GM18499 (cell line): ENCODE measurements around the gene HEPN1.

Experiments
- ATAC-seq: cut with Tn5 transposase; IDR thresholded peaks from one replicate; pipeline ENCODE4 v1.9.1; 2021; ENCODE audit warnings: moderate number of reproducible peaks; ENCODE audit not compliant: insufficient read depth, unreplicated experiment

The HEPN1 gene

DNA sequence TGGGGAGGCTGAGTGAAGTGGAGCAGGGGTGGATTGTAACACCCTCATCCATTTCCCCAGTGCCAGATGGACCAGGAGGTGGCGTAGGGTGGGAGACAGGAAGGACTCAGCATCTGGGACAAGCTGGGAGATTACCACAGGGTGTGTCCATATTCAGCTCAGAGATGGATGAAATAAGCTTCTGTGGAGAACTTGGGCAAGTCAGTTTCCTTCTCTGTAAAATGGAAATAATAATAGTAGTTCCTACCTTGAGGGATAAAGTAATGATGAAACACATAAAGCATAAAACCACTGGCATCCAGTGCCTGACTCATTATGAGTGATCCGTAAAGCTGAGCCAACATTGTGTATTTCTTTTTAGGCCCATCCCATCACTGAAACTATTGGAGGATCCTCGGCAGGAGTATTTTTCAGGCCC, 20.8 kb upstream of the HEPN1 start:
- ATAC-seq = no peak

GRCh38 chr11:124898711-124899110, 20.3 kb upstream of the HEPN1 start:
- no peak for ATAC-seq

DNA sequence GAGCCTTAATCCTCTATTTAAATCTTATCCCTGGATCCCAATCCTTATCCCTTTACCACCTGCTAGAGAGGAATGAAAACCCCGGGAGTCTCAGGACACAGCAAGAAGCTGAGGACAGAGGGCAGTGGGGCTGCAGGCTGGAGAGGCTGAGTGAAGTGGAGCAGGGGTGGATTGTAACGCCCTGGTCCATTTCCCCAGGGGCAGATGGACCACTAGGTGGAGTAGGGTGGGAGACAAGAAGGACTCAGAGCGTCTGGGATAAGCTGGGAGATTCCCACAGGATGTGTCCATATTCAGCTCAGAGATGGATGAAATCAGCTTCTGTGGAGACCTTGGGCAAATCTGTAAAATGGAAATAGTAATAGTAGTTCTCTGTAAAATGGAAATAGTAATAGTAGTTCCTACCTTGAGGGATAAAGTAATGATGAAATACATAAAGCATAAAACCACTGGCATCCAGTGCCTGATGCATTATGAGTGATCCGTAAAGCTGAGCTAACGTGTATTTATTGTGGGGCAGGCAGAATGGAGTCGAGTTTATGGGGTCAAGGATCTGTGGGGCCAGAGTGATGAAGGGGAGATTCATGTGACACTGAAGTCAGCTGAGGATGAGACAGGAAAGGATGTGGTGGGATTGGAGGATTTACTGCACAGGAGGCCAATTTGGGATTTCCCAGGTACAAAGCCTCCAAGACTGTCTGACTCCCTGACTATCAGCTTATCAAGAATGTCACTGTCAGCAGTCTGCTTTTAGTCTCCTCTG, 19.5 kb upstream of the HEPN1 start:
- no peak for ATAC-seq

- no peak for ATAC-seq
These were observed 18.6 kb upstream of the HEPN1 start for GRCh38 chr11:124900464-124900863.

DNA sequence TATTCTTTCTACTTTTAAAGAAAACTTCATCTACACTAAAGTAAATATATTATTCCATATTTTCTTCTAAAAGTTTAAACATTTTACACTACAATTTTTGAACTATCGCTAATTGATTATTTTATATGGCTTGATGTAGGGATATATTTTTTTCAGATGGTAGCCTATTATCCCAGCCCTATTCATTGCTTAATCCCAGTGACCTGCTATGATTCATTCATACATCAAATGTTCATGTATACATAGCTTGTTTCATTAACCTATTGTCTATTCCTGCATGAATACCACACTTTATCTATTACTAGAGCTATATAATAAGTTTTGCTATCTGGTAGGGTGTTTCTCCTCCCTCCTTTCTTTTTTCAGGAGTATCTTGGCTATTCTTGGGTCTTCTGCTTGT, 16.4 kb upstream of the HEPN1 start:
- ATAC-seq = no peak

DNA sequence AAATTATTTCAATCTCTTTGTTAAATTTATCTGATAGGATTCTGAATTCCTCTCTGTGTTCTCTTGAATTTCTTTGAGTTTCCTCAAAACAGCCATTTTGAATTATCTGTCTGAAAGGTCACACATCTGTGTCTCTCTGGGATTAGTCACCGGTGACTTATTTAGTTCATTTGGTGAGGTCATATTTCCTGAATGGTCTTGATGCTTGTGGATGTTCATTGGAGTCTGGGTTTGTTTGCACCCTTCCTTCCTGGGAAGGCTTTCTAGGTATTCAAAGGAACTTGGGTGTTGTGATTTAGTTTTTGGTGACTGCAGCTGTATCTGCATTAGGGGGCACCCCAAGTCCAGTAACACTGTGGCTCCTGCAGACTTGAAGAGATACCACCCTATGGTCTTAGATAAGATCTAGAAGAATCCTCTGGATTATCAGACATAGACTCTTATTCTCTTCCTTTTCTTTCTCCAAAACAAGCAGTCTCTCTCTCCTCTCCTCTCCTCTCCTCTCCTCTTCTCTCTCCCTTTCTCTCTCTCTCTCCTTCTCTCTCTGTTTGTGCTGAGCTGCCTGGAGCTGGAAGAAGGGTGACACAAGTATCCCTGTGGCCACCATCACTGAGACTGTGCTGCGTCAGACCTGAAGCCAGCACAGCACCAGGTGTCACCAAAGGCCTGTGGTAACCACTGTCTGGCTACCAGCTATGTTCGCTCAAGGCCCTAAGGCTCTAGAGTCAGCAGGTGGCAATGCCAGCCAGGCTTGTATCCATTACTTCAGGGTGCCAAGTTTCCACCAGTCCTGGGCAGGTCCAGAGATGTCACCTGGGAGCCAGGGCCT, 3.3 kb upstream of the HEPN1 start:
- no peak for ATAC-seq

DNA sequence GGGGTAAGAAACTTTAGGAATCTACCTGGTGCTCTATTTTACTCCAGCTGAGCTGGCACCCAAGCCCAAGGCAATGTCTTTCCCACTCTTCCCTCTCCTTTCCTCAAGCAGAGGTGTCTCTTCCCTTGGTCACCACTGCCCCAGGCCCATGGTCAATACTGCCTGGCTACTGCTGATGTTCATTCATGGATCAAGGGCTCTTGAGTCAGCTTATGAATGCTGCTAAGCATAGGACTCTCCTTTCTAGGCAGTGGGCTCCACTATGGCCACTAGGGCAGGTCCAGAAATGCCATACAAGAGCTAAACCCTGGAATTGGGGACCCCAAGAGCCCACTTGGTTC, 2.7 kb upstream of the HEPN1 start:
- no peak for ATAC-seq

- no peak for ATAC-seq
These were observed 1.9 kb upstream of the HEPN1 start for GRCh38 chr11:124917115-124917637.

- ATAC-seq = no peak
These were observed 848 bp downstream of the HEPN1 start for GRCh38 chr11:124919898-124920297.

DNA sequence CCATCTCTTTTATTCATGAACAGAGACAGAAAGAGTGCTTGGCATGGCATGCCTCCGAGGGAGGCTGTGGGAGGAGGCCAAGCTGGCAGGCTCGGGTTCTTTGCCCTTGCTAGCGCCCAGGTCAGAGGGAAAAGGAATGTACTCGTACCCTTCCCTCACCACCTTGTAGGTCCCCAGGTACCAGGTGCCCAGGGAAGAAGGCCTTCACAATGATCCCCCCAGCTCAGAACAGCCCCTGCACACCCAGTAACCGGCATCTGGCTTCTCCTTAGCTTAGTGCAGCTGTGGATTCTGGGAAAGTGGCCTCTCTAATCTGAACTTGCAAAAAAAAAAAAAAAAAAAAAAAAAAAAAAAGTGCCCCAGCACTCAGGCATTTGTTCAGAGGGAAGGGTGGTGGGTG, 1.3 kb downstream of the HEPN1 start:
- ATAC-seq = no peak

GRCh38 chr11:124920870-124921609, 2.0 kb downstream of the HEPN1 start:
- ATAC-seq = no peak

- ATAC-seq = no peak
These were observed 3.8 kb downstream of the HEPN1 start for GRCh38 chr11:124922831-124923230.

GRCh38 chr11:124923296-124923695, 4.2 kb downstream of the HEPN1 start:
- ATAC-seq = no peak

DNA sequence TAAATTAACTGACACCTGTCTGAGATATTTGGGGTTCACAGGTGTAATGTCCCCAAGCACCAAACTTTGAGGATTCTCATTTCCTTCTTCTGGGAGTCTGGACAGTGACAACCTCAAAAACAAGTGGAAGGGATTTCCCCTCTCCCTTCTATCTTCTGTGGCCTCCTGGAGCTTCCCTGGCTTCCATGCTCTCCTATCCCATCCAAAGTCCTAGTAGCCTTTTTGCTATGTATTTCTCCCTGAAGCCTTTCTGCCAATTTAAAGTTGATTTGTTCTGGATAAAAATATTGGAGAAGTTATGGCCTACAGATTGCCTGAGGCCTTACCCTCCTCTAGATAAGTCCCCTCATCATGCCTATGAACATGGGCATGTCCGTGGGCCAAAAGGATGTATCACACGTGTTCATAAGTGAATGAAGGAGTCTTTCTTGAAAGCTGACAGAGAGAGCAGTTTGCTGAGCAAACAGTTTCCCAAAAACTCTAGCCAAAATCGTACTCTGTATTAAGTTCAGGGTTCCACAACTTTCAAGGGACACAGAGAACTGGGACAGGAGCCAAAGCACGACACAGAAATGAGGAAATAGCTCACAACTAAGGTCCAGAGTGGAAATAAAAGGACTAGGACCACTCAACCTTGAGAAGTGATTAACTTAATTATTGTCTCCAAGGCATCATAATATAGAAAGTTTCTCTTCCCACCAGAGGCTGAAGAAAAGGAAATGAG, 10.1 kb downstream of the HEPN1 start:
- no peak for ATAC-seq

GRCh38 chr11:124930799-124931198, 11.7 kb downstream of the HEPN1 start:
- no peak for ATAC-seq

- no peak for ATAC-seq
These were observed 16.0 kb downstream of the HEPN1 start for GRCh38 chr11:124934862-124935547.

DNA sequence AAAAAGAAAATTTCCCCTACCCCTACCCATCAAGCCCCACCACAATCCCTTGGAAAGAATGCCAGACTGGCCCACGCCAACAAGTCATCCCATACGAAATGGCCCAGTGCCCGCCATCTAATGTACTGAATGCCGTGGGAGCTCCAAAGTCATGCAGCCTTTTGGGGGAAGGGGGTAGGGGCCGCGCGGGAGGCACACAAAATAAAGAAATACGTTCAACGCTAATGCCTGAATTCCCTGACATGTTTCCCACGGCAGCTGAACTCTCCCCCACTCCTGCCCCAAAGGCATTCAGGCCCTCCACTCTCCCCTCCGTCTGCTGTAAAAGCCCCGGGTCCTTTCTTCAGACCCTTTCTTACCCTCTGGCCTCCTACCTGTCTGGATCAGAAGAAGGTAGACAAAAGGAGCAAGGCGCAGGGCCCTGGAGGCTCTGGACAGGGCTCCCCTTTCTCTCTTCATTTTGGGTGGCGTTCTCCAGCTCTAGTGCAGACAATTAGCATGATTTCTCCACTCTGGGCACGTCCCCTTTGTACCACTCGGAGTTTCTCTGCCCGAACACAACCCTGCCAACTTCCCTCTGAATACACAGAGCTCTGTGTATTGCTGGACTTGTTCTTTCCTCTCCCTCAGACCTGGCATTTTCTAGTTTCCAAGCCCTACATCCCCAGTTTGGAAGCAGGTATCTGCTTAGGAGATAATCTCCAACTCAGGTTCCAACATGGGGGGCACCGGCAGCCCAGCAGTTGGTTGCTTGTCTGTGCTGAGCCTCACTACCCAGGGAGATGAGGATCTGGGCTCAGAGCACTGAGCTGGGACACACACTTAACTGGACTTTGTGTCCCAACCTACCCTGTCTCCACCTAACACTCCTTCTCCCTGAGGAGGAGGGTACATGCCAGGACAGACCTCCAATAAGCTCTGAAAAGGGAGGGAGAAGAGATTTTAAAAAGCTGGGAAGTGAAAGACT, 16.8 kb downstream of the HEPN1 start, which contains the start of gene HEPACAM:
Gene HEPACAM, minus strand, starts transcription at position 500 of the 967 bp plus-strand sequence. Its CDS starts 41 bp downstream, at position 459.
- no peak for ATAC-seq

DNA sequence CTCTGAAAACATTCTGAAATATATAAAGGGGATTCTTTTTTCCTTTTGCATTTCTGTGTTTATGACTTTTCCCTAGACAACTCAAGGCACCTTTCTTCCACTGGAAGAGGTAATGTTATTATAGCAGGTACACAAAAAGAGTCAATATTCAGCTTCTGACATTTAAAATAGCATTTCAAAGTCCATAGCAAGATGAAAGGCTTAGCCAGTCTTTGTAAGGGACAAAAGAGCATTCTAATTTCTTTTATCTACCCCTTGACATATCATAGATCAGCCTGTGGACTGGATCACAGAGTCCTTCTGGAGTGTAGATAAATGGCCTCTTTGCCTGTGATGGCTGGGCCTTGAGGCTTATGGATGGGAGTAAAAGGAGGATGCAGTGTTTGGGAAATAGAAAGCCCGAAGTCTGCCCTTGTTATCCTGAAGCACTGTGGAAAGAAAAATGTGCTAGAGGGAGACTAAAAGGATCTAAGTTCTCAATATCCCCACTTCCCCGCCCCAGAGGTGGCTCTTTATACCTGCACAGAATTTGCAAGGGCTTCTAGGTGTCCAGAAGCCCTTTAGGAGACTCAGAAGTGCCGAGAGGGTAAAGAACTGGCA, 18.4 kb downstream of the HEPN1 start:
- ATAC-seq = no peak
